A673 (cell line): ENCODE results near the gene RAB7B.

Experiments used
- EZH2 ChIP-seq: fragments of 200-600 bp; sonication (generic); IDR thresholded peaks from 2 replicates; pipeline ENCODE4 v1.6.1; 2017; ENCODE audit warnings: borderline replicate concordance, low read depth, mild to moderate bottlenecking, mixed read lengths, antibody characterized with exemption, low read length; ENCODE audit not compliant: poor library complexity, severe bottlenecking
- TF ChIP-seq, protein P1 (sequence below): fragments of 300-800, 200-600 bp; sonication (generic); conservative IDR thresholded peaks from 2 replicates; pipeline ENCODE4 v1.5.1; 2017; ENCODE audit warnings: low read depth, mild to moderate bottlenecking, antibody characterized with exemption, low read length, moderate library complexity, mixed read lengths

DNA sequence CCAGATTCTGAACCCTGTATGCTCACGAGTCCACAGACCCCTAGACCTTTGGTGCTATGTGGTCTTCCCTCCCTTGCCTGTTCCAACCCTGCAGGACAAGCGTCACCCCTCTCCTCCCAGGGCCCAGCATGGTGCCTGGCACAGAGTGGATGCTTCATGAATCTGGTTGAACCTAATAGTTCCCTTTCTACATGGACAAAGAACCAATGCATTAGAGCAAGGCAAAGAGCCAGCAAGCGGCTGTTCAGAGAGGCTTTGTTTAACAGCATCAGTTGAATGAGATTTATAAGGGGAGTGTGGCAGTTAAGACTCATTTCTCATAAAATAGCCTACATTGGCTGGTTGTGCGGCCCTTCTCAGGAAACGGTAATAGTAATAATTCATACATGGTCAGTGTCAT is 74.9 kb downstream of the RAB7B start:
- TF ChIP-seq, protein P1, sequence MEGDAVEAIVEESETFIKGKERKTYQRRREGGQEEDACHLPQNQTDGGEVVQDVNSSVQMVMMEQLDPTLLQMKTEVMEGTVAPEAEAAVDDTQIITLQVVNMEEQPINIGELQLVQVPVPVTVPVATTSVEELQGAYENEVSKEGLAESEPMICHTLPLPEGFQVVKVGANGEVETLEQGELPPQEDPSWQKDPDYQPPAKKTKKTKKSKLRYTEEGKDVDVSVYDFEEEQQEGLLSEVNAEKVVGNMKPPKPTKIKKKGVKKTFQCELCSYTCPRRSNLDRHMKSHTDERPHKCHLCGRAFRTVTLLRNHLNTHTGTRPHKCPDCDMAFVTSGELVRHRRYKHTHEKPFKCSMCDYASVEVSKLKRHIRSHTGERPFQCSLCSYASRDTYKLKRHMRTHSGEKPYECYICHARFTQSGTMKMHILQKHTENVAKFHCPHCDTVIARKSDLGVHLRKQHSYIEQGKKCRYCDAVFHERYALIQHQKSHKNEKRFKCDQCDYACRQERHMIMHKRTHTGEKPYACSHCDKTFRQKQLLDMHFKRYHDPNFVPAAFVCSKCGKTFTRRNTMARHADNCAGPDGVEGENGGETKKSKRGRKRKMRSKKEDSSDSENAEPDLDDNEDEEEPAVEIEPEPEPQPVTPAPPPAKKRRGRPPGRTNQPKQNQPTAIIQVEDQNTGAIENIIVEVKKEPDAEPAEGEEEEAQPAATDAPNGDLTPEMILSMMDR = no peak
- no peak for TF ChIP-seq EZH2
